Stimulated activated CD4-positive, alpha-beta T cell treated with anti-CD3 and anti-CD28 coated beads, TNF-alpha, amount 100 ng/mL, for 1 hour (primary cell): ENCODE results near the gene OR10Z1.

Experiments used
- DNase-seq, 3 donors: peaks; one replicate each; pipeline ENCODE4 v3.0.0-alpha.2; 2020; ENCODE audit warnings: low read depth in 3 of 3, low spot score in 1 of 3

The OR10Z1 gene, protein sequence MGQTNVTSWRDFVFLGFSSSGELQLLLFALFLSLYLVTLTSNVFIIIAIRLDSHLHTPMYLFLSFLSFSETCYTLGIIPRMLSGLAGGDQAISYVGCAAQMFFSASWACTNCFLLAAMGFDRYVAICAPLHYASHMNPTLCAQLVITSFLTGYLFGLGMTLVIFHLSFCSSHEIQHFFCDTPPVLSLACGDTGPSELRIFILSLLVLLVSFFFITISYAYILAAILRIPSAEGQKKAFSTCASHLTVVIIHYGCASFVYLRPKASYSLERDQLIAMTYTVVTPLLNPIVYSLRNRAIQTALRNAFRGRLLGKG

GRCh38 chr1:158604968-158605367 lies at the start of gene OR10Z1:
Gene OR10Z1, plus strand, starts transcription at chr1:158605268. Its CDS starts 1,171 bp downstream, at chr1:158606439.
- no peak for DNase-seq

DNA sequence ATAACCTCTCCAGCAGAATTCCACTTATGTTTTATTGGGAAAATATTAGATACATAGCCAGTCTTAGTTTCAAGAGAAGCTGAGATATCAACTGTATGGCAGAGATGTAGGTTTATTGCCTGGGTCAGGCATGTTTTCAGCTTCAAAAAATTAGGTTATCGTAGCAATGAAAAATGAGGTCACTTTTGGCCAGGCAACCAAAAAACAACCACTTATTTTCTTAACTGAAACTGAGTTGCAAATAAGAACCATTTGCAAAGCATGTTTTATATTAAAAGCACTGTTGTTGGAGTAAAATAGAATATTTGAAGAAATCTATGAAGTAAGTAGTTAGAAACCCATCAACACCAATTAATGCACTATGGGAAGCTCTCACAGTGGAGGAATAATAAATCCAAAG lies 45.4 kb upstream of the OR10Z1 start:
- no peak for DNase-seq

DNA sequence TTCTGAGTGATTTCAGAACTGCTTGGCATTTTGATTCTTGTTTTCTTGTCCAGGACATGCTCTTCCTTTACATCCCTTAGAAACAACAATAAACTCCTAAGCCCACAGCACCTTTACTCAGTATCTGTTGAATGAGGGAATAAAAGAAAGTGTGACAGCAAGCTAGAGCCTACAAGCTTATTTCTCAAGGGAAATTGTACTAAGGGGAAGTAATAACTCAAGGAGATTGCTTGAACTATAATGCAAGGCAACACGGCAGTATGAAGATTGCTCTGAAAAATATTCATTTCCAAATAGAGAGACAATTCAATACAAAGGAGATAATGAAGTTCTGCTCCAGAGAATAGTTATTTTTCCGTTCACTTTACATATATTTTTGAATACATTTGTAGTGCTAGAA lies 41.2 kb upstream of the OR10Z1 start:
- no peak for DNase-seq

GRCh38 chr1:158564608-158565007 lies 40.5 kb upstream of the OR10Z1 start:
- DNase-seq, result no peak

DNA sequence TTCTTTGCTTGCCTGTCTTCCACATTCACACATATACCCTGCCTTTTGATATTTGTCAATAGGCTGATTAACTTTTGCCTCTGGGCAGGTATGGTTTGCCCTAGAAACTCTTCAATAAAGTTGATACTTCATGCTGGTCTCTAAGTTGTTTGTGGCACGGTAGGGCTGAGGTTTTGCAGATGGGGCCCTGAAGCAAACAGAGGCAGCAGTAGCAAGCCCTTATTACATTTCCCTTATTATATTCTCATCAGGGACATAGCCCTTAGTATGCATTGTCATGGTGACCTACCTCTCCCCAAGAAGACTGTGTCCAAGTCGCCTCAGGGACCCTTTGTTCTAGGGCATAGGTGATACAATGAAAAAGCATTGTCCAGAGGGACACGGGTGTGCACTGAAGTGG lies 34.6 kb upstream of the OR10Z1 start, which contains the start of gene OR6P1:
Gene OR6P1, minus strand, starts transcription at position 101 of the 400 bp plus-strand sequence. CDS start 6,976 bp downstream, outside the sequence.
- no peak for DNase-seq

DNA sequence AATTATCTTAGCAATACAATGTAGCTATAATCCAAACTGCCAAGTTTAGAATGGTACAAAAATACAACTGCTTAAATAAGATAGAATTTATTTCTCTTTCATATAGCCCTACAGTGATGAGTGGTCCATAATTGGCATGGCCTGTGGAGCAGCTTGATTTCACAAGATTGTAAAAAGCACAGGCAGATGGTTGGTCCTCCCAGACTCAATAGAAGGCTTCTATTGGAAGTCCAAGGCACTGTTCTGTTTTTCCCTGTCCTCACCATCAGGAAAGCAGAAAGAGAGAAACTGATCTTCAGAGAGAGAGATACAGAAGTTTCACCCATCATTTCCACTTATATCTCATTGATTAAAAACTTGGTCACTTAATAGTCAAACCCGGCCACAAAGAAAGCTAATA lies 32.8 kb upstream of the OR10Z1 start:
- DNase-seq, result no peak

GRCh38 chr1:158577561-158577960 lies 27.5 kb upstream of the OR10Z1 start:
- DNase-seq, result no peak

GRCh38 chr1:158579733-158580132 lies 25.3 kb upstream of the OR10Z1 start, which contains the start of gene OR10X1:
Gene OR10X1, minus strand, starts transcription at chr1:158579899. Its CDS starts 0 bp downstream, at chr1:158579899.
- DNase-seq, result no peak

- DNase-seq, result no peak
These were observed 21.1 kb upstream of the OR10Z1 start for GRCh38 chr1:158583962-158584361.

- DNase-seq, result no peak
These were observed 18.1 kb upstream of the OR10Z1 start for GRCh38 chr1:158586942-158587341.

- DNase-seq, result no peak
These were observed 4.3 kb upstream of the OR10Z1 start for GRCh38 chr1:158600735-158601134.

GRCh38 chr1:158607296-158607695 lies 2.2 kb downstream of the OR10Z1 start:
- no peak for DNase-seq

DNA sequence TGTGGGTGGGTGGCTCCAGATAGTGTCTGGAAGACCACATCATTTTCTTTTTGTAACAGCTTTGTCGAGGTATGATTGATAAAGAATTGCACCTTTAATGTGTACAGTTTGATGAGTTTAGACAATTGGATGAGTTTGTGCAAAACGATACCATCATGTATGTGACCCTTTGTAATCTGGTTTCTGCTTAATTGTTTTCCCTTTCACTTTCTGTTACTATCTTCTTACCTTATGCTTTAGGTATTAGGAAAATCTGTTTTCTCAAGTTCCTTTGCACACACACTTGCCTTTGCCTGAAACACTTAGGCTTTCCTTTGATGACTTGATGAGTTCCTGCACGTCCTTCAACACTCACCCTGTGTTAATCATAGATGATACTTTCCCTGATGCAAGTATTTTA lies 6.8 kb downstream of the OR10Z1 start:
- no peak for DNase-seq

- no peak for DNase-seq
These were observed 8.7 kb downstream of the OR10Z1 start for GRCh38 chr1:158613764-158614163.

GRCh38 chr1:158638146-158638545 lies 33.1 kb downstream of the OR10Z1 start:
- no peak for DNase-seq

- DNase-seq, result no peak
These were observed 33.8 kb downstream of the OR10Z1 start for GRCh38 chr1:158638904-158639303.

- DNase-seq, result no peak
These were observed 39.4 kb downstream of the OR10Z1 start for GRCh38 chr1:158644449-158644848.

- no peak for DNase-seq
These were observed 41.4 kb downstream of the OR10Z1 start for GRCh38 chr1:158646465-158646864.

DNA sequence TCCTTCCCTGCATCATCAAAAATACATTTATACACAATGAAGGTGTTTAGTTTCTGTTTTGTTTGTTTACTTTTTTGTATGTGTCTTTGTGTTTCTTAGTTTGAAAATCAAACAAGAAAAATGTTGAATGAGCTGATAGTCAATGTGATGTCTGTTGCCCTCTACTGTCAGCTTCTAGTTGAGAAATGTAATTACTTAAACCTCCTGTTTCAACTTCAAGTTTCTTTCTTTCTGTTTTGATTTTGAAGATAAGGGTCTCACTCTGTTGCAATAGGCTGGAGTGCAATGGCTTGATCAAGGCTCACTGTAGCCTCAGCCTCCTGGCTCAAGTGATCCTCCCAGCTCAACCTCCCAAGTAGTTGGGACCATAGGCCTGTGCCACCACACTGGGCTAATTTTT lies 44.0 kb downstream of the OR10Z1 start:
- DNase-seq, result no peak

DNA sequence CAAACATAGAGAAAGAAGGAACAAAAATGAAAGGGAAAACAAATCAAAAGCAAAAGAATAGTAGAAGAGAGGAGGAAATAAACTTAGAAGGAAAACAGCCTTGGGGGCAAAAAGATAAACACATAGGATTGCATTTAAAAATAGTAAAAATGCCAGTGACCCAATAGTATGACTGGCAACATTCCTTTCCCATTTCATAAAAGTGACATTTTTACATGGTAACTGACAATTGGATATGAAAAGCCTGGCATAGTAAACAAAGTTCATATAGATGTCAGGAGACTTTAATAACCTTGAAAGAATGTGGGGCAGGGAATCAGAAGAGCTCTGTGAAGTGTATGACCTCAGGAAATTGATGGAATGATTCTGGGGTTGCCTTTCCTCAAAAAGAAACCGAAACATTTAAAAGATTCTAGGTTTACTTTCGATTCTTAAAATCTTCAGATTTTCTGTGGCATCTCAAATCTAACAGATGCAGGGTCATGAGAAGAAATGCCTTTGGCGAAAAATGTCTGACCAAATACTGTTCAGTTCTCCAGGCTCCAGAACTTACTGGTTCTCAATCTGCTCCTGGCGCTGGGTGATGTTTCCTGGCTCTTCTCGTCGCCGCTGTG lies 47.8 kb downstream of the OR10Z1 start:
- DNase-seq, result no peak

DNA sequence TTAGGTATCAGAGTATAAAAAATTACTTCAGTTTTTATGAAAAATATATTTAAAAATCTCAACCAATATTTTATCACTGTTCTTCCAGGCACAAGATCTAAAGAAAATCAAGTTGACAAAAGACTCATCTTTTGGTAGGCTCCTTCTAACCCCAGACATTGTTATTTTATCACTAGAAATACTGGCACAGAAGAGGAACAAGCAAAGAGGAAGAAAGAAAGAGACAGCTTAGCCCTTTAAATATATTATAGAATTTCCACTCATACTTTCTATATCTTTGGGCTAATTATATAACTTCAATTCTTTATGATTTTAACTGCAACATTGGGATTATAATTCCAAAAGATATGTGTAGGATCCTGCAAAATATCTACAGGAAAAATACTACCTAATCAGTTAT lies 49.0 kb downstream of the OR10Z1 start:
- no peak for DNase-seq

DNA sequence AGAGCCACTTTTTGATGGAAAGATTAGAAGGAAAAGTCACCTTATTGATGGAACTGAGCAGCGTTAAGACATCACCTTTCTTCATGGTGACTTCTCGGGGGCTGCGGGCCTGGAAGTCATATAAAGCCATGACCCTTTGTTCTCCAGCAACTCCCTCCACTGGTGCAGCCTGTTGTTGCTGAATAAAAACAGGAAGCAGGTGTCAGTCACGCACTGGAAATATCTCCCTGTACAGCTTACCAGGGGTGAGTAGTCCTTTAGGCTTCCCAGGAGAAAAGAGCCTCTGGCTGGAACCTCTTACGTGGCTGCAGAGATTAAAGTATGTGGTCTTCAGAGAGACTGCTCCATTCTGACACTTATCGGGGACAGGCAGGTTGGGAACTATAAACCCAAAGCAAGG lies 49.5 kb downstream of the OR10Z1 start:
- no peak for DNase-seq
